Thoracic aorta (tissue), 2 donors: Measurements from ENCODE around the gene FAM98B. TPM values are rescaled to one million over a fixed set of nuclear protein-coding genes. Genes with fewer than 3 reads are reported as not detected.

Experiments
- ATAC-seq: fragments of 150-250 bp; one replicate; pipeline ENCODE4 v1.8.0; 2017; ENCODE audit warnings: low read depth; ENCODE audit not compliant: insufficient number of reproducible peaks, low FRiP score
- DNase-seq: peaks from one replicate; pipeline ENCODE4 v3.0.0-alpha.2; 2020; ENCODE audit warnings: low spot score
- H3K27ac ChIP-seq, 2 donors: fragments of 200-600 bp; sonication (generic); 1 replicate in 1 of 2; 2 replicates in 1 of 2; pipeline ENCODE4 v1.5.1; 2016; ENCODE audit warnings: mild to moderate bottlenecking in 2 of 2, moderate library complexity in 2 of 2
- H3K27me3 ChIP-seq: fragments of 200-600 bp; sonication (generic); replicated peaks from 2 replicates; pipeline ENCODE4 v1.6.0; 2016; ENCODE audit warnings: mild to moderate bottlenecking; ENCODE audit not compliant: insufficient read depth
- H3K36me3 ChIP-seq: fragments of 200-600 bp; sonication (generic); one replicate; pipeline ENCODE4 v1.5.1; 2016
- H3K4me1 ChIP-seq, 2 donors: fragments of 200-600 bp; sonication (generic); 1 replicate in 1 of 2; 2 replicates in 1 of 2; pipeline versions ENCODE4 v1.5.1 to v1.6.0; 2016; ENCODE audit warnings: low read depth in 2 of 2, mild to moderate bottlenecking in 1 of 2; ENCODE audit not compliant: control insufficient read depth in 1 of 2
- H3K4me3 ChIP-seq: fragments of 200-600 bp; sonication (generic); 2 replicates; pipeline ENCODE4 v1.5.1; 2016; ENCODE audit warnings: mild to moderate bottlenecking
- H3K9me3 ChIP-seq: fragments of 200-600 bp; sonication (generic); 2 replicates; pipeline ENCODE4 v1.5.1; 2016
- CTCF ChIP-seq: fragments of 200-600 bp; sonication (generic); IDR thresholded peaks from one replicate; pipeline ENCODE4 v1.5.1; 2019; ENCODE audit warnings: antibody characterized with exemption
- total RNA-seq, 2 donors: library from RNA; depleted of rRNA; stranded (reverse); fragments of >200 nt; gene quantifications; one replicate each; pipeline versions ENCODE4 v1.1.0 to v1.2.3, GENCODE V29; 2016

Gene FAM98B
- 10 to 100 TPM in 1 of 2 donors, 1 to 10 TPM in 1; 8.0 to 14.0 TPM for total RNA-seq

DNA sequence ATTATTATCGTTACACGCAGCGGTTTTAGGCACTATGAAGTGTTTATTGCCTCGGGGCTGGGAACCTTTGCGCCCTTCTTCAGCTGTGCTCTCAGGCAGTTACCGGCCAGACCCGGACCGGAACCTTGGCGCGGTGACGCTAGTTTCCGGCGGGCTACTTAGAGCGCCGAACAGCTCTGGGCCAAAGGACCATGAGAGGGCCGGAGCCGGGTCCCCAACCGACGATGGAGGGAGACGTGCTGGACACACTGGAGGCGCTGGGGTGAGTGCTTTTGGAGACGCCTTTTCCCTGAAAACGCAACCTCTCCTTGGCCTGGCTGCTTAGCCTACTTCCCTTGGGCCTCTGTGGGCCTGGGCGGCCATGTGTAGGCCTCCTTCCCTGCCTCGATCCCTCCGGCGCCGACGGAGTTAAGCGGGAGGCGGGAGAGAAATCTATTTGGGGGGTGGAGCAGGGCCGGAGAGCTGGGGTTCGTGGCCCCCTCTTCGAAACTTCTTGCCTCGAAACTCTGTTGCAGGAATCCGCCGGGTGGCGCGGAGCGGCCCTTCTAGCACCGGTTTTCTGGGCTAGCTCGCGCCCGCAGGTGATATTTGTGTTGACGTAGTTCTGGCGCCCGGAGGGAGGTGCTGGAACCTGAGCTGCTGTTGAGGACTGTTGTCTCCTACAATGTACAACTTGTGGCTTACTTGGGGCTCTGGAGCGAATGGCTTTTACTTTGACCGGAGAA is at the start of gene FAM98B:
TSS of gene FAM98B (plus strand) at position 157 of the 725 bp plus-strand sequence. CDS start at position 192, 35 bp downstream.
- no peaks in the 10 kb centered on the region for H3K36me3 ChIP-seq
- DNase-seq (peak; percentile 55), ATAC-seq (peak; percentile 86)
- H3K27me3 ChIP-seq: no peaks in the 10 kb centered on the region
- no peaks in the 10 kb centered on the region for H3K9me3 ChIP-seq
- H3K4me1 ChIP-seq: peaks cover 15 to 24% of the 10 kb centered on the region in 2 donors
- no peak for TF ChIP-seq CTCF
- peak within 1 kb of the TSS; percentile 83 to 92 for H3K27ac ChIP-seq
- peak within 1 kb of the TSS; percentile 86 for H3K4me3 ChIP-seq

GRCh38 chr15:38406436-38406835 is 47.5 kb upstream of the FAM98B start:
- H3K9me3 ChIP-seq: no peaks in the 10 kb centered on the region
- H3K4me3 ChIP-seq: no peak overlapping the region
- H3K27ac ChIP-seq: no peak overlapping the region
- H3K27me3 ChIP-seq: no peaks in the 10 kb centered on the region
- no peak for ATAC-seq
- DNase-seq: no peak
- no peak for TF ChIP-seq CTCF
- H3K4me1 ChIP-seq: no peaks in the 10 kb centered on the region
- H3K36me3 ChIP-seq: no peaks in the 10 kb centered on the region

DNA sequence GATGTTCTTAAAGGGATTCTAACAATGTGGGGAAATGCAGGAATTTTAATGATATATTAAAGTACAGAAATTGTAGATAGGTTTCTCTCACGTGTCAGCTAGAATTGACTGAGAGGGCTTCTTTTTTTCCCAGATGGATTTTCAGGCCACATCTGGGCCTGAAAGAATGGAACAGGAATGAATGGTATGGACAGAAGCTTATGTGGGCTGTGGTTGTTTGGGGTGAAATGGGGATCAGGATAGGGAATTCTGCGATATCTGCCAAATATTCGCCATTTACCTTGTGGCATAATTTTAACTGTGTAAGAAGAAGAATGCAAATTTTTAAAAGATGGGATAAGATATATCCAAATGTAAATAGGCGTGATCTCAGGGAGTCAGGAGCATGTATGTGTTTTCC is 45.4 kb upstream of the FAM98B start:
- no peak for ATAC-seq
- no peak for TF ChIP-seq CTCF

GRCh38 chr15:38411902-38412301 is 42.0 kb upstream of the FAM98B start:
- H3K27me3 ChIP-seq: no peaks in the 10 kb centered on the region

More for the DNA sequence above, 45.4 kb upstream of the FAM98B start:
- no peaks in the 10 kb centered on the region for H3K27me3 ChIP-seq
- H3K4me1 ChIP-seq: no peaks in the 10 kb centered on the region
- no peak overlapping the region for H3K4me3 ChIP-seq
- DNase-seq: no peak
- no peaks in the 10 kb centered on the region for H3K36me3 ChIP-seq
- H3K27ac ChIP-seq: no peak overlapping the region
- H3K9me3 ChIP-seq: no peaks in the 10 kb centered on the region

DNA sequence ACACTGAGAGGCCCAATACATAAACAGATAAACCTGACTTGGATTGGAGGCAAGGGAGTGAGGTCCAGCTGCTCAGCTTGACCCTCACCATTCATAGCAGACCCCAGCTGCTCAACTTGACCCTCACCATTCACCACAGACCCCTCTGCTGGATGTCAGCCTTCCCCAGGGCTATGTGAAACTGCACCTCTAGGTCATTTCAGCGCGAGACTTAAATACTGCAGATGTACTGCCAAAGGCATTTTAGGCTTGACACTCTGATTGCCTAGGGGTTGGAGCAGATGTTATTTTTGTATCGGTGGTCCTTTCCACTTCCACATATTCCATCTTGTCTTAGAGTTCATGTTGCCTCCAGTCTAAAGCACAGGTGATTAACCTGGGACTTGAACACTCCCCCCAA is 41.5 kb upstream of the FAM98B start:
- no peak for DNase-seq
- Histone ChIP-seq H3K27me3 (no peaks in the 10 kb centered on the region), H3K4me3 (no peak overlapping the region), H3K36me3 (no peaks in the 10 kb centered on the region), H3K9me3 (no peaks in the 10 kb centered on the region), H3K27ac (no peak overlapping the region), H3K4me1 (no peaks in the 10 kb centered on the region)
- no peak for ATAC-seq
- TF ChIP-seq CTCF: no peak

More at GRCh38 chr15:38411902-38412301, 42.0 kb upstream of the FAM98B start:
- ATAC-seq (no peak), DNase-seq (no peak)
- Histone ChIP-seq H3K4me3 (no peak overlapping the region), H3K9me3 (no peaks in the 10 kb centered on the region), H3K4me1 (no peaks in the 10 kb centered on the region), H3K36me3 (no peaks in the 10 kb centered on the region), H3K27ac (no peak overlapping the region)
- no peak for TF ChIP-seq CTCF
